DND-41 (cell line): ENCODE data around the gene CDC42SE1.

Source experiments
- ATAC-seq: fragments of 200-7000 bp; cut with Tn5 transposase; 3 replicates; pipeline ENCODE4 v1.9.1; 2021; ENCODE audit warnings: low read depth; ENCODE audit not compliant: insufficient read depth
- DNase-seq: peaks from one replicate; pipeline ENCODE4 v3.0.0-alpha.2; 2020
- H2AFZ ChIP-seq: 2 replicates; pipeline ENCODE4 v1.6.0; 2012; ENCODE audit warnings: low read depth, low read length
- H3K27ac ChIP-seq: 2 replicates; pipeline ENCODE4 v1.5.1; 2012; ENCODE audit warnings: low read length, inconsistent platforms
- H3K27me3 ChIP-seq: fragments of 200-600 bp; sonication (generic); 2 replicates; pipeline ENCODE4 v1.6.0; 2012; ENCODE audit warnings: low read length, mild to moderate bottlenecking, inconsistent platforms; ENCODE audit not compliant: insufficient read depth, poor library complexity
- H3K36me3 ChIP-seq: 2 replicates; pipeline ENCODE4 v1.5.1; 2012; ENCODE audit warnings: low read length, inconsistent platforms; ENCODE audit not compliant: insufficient read depth
- H3K4me1 ChIP-seq: 2 replicates; pipeline ENCODE4 v1.5.1; 2012; ENCODE audit warnings: mild to moderate bottlenecking, low read length; ENCODE audit not compliant: insufficient read depth
- H3K4me2 ChIP-seq: 2 replicates; pipeline ENCODE4 v1.6.0; 2012; ENCODE audit warnings: mild to moderate bottlenecking, moderate library complexity, low read length, inconsistent platforms; ENCODE audit not compliant: insufficient read depth
- H3K4me3 ChIP-seq, 2 experiments: fragments of 200-600 bp in 1 of 2; shearing (Covaris generic) in 1 of 2; 2 replicates each; pipeline ENCODE4 v1.5.1; 2012 to 2016; ENCODE audit warnings: inconsistent platforms in 2 of 2, low read length in 2 of 2, mild to moderate bottlenecking in 2 of 2, low read depth in 1 of 2, moderate library complexity in 1 of 2
- H3K79me2 ChIP-seq: 2 replicates; pipeline ENCODE4 v1.6.0; 2012; ENCODE audit warnings: low read length, inconsistent platforms; ENCODE audit not compliant: insufficient read depth
- H3K9ac ChIP-seq: 2 replicates; pipeline ENCODE4 v1.6.0; 2012; ENCODE audit warnings: low read depth, mild to moderate bottlenecking, inconsistent platforms, low read length, moderate library complexity
- H3K9me3 ChIP-seq: 2 replicates; pipeline ENCODE4 v1.5.1; 2012; ENCODE audit warnings: low read length, moderate library complexity, mild to moderate bottlenecking, inconsistent platforms; ENCODE audit not compliant: insufficient read depth, severe bottlenecking
- H4K20me1 ChIP-seq: 2 replicates; pipeline ENCODE4 v1.6.0; 2012; ENCODE audit warnings: low read length; ENCODE audit not compliant: insufficient read depth
- CTCF ChIP-seq: IDR thresholded peaks from 2 replicates; pipeline ENCODE4 v1.5.1; 2012; ENCODE audit warnings: borderline replicate concordance, low read length, moderate library complexity, mild to moderate bottlenecking; ENCODE audit not compliant: poor library complexity, severe bottlenecking; ENCODE audit errors: extremely low read depth
- EZH2 ChIP-seq: IDR thresholded peaks from 3 replicates; pipeline ENCODE4 v1.6.1; 2012; ENCODE audit warnings: borderline replicate concordance, low read depth, mild to moderate bottlenecking, moderate library complexity, low read length, inconsistent platforms; ENCODE audit not compliant: severe bottlenecking

Gene CDC42SE1

GRCh38 chr1:151070474-151071276 lies 11.3 kb upstream of the CDC42SE1 start, which contains the start of gene GABPB2:
Gene GABPB2 (plus strand): TSS chr1:151070761. CDS start chr1:151088190, 17,429 bp downstream.
- ATAC-seq: peak; percentile 88
- peak; percentile 82 for TF ChIP-seq CTCF
- no peak for TF ChIP-seq EZH2
- H4K20me1 ChIP-seq: no peaks in the 10 kb centered on the region
- peak within 1 kb of the TSS; percentile 84 for H3K9ac ChIP-seq
- no peaks in the 10 kb centered on the region for H3K9me3 ChIP-seq
- H3K27ac ChIP-seq: peak within 1 kb of the TSS; percentile 97
- H3K27me3 ChIP-seq: no peaks in the 10 kb centered on the region
- DNase-seq: peak; percentile 90
- H3K4me1 ChIP-seq: peaks cover 46% of the 10 kb centered on the region
- H3K4me2 ChIP-seq: peak within 1 kb of the TSS; percentile 78
- H2AFZ ChIP-seq: peak within 1 kb of the TSS; percentile 89
- peaks cover 43% of the 10 kb centered on the region for H3K36me3 ChIP-seq
- H3K79me2 ChIP-seq: peaks cover 64% of the 10 kb centered on the region
- peak within 1 kb of the TSS; percentile 45 to 68 for H3K4me3 ChIP-seq

GRCh38 chr1:151069103-151069486 lies 9.7 kb upstream of the CDC42SE1 start:
- no peak for DNase-seq
- no peak overlapping the region for H2AFZ ChIP-seq
- peak overlapping the region; percentile 78 for H3K4me2 ChIP-seq
- peak overlapping the region; percentile 84; the same call in 1 of the 2 replicates for H3K9ac ChIP-seq
- TF ChIP-seq EZH2 (no peak), CTCF (no peak)
- no peaks in the 10 kb centered on the region for H3K9me3 ChIP-seq
- peaks cover 62% of the 10 kb centered on the region for H3K4me1 ChIP-seq
- H3K36me3 ChIP-seq: peaks cover 47% of the 10 kb centered on the region
- H3K27me3 ChIP-seq: no peaks in the 10 kb centered on the region
- H4K20me1 ChIP-seq: peaks cover 3% of the 10 kb centered on the region; the same call in 1 of the 2 replicates
- peak overlapping the region; percentile 1; the same call in 1 of the 2 replicates for H3K27ac ChIP-seq
- no peak for ATAC-seq
- H3K79me2 ChIP-seq: peaks cover 80% of the 10 kb centered on the region
- H3K4me3 ChIP-seq: no peak overlapping the region

GRCh38 chr1:151067185-151067584 lies 7.8 kb upstream of the CDC42SE1 start:
- Histone ChIP-seq H3K4me3 (no peak overlapping the region), H3K27ac (no peak overlapping the region), H3K9me3 (no peaks in the 10 kb centered on the region), H3K4me1 (peaks cover 79% of the 10 kb centered on the region), H3K79me2 (peaks cover 90% of the 10 kb centered on the region), H3K36me3 (peaks cover 48% of the 10 kb centered on the region), H3K4me2 (no peak overlapping the region), H3K27me3 (no peaks in the 10 kb centered on the region), H3K9ac (no peak overlapping the region), H4K20me1 (peaks cover 3% of the 10 kb centered on the region; the same call in 1 of the 2 replicates), H2AFZ (no peak overlapping the region)
- ATAC-seq (no peak), DNase-seq (no peak)
- no peak for TF ChIP-seq CTCF
- no peak for TF ChIP-seq EZH2
